Lower leg skin (tissue), 3 donors: ENCODE data around the gene NFIB.

Experiments
- CTCF ChIP-seq, 3 donors: fragments of 450-650 bp; IDR thresholded peaks; one replicate each; pipeline ENCODE4 v1.5.1; 2016; ENCODE audit warnings: antibody characterized with exemption in 3 of 3, mild to moderate bottlenecking in 3 of 3, moderate library complexity in 2 of 3
- POLR2A ChIP-seq, 2 donors: fragments of 450-650 bp; IDR thresholded peaks; one replicate each; pipeline ENCODE4 v1.6.1; 2016 to 2017; ENCODE audit warnings: antibody characterized with exemption in 2 of 2, mild to moderate bottlenecking in 1 of 2, moderate library complexity in 1 of 2

GRCh38 chr9:14350754-14351153 lies 36.8 kb upstream of the NFIB start:
- TF ChIP-seq CTCF (IDR thresholded peaks at IDR 0.05) (no peak), POLR2A (IDR thresholded peaks at IDR 0.05) (no peak)
